HL-60 (cell line): ENCODE data around the gene GCAT.
A peak's percentile ranks its signal among the peaks of the same experiment; 100 is the strongest.

Source experiments
- DNase-seq, 2 experiments: peaks; one replicate each; pipeline ENCODE4 v3.0.0-alpha.2; 2010 to 2020; ENCODE audit warnings: low read depth in 1 of 2, low spot score in 1 of 2
- H3K27ac ChIP-seq: fragments of 250-450 bp; sonication (Bioruptor Pico); replicated peaks from 2 replicates; pipeline ENCODE4 v1.5.1; 2020; ENCODE audit warnings: mild to moderate bottlenecking, moderate library complexity
- H3K27me3 ChIP-seq: fragments of 250-450 bp; sonication (Bioruptor Pico); 2 replicates; pipeline ENCODE4 v1.5.1; 2021; ENCODE audit warnings: mild to moderate bottlenecking, moderate library complexity; ENCODE audit not compliant: insufficient read depth, poor library complexity, severe bottlenecking
- H3K4me3 ChIP-seq: replicated peaks from 2 replicates; pipeline ENCODE4 v1.5.1; 2011; ENCODE audit warnings: mild to moderate bottlenecking, control low read depth, low read length; ENCODE audit not compliant: insufficient read depth
- CTCF ChIP-seq: IDR thresholded peaks from one replicate; pipeline ENCODE4 v1.5.1; 2011; ENCODE audit warnings: low read length, control low read depth, inconsistent platforms; ENCODE audit not compliant: insufficient read depth
- GABPA ChIP-seq: IDR thresholded peaks from 2 replicates; pipeline ENCODE4 v1.6.1; 2012; ENCODE audit warnings: low read depth
- POLR2AphosphoS5 ChIP-seq: IDR thresholded peaks from 2 replicates; pipeline ENCODE4 v1.6.1; 2012; ENCODE audit warnings: low read depth
- REST ChIP-seq: IDR thresholded peaks from 2 replicates; pipeline ENCODE4 v1.6.1; 2012; ENCODE audit warnings: low read depth; ENCODE audit not compliant: insufficient replicate concordance
- SPI1 ChIP-seq: IDR thresholded peaks from 2 replicates; pipeline ENCODE4 v1.6.1; 2012; ENCODE audit warnings: low read depth, mild to moderate bottlenecking, borderline replicate concordance

The GCAT gene

GRCh38 chr22:37846433-37846832 lies 38.7 kb downstream of the GCAT start:
- no peak overlapping the region for H3K27ac ChIP-seq
- TF ChIP-seq POLR2AphosphoS5 (no peak), CTCF (no peak), REST (no peak), SPI1 (no peak), GABPA (no peak)
- no peaks in the 10 kb centered on the region for H3K27me3 ChIP-seq
- no peak for DNase-seq
- no peak overlapping the region for H3K4me3 ChIP-seq

GRCh38 chr22:37848587-37849088 lies 40.9 kb downstream of the GCAT start:
- Histone ChIP-seq H3K27me3 (no peaks in the 10 kb centered on the region), H3K4me3 (peak overlapping the region; percentile 81), H3K27ac (peak overlapping the region; percentile 96)
- DNase-seq: peak in 1 of 2 experiments; percentile 54
- no peak for TF ChIP-seq CTCF
- no peak for TF ChIP-seq GABPA
- no peak for TF ChIP-seq SPI1
- TF ChIP-seq REST: no peak
- no peak for TF ChIP-seq POLR2AphosphoS5

- Histone ChIP-seq H3K27ac (peak within 1 kb of the TSS; percentile 96), H3K4me3 (peak within 1 kb of the TSS; percentile 81), H3K27me3 (no peaks in the 10 kb centered on the region)
- DNase-seq: peak; percentile 86 to 94
- TF ChIP-seq GABPA (peak; percentile 89), POLR2AphosphoS5 (peak; percentile 98), SPI1 (peak; percentile 56; the same call in 1 of the 2 replicates), CTCF (no peak), REST (peak; percentile 67)
These were observed 41.5 kb downstream of the GCAT start, which contains the start of gene EIF3L for GRCh38 chr22:37849089-37849751. EIF3L (plus strand) TSS chr22:37849419; CDS start chr22:37849450, 31 bp downstream.
